ENCODE measurements around the gene TBC1D2. TPM values are rescaled to one million over a fixed set of nuclear protein-coding genes. Genes with fewer than 3 reads are reported as not detected.

The TBC1D2 gene
- total and polyA plus RNA-seq, 10 of the 15 experiments (the other 5 are each of a cell fraction or from before 2014, with no cell fraction given): 0.04 to 1.6 (median 1.1) TPM

- no peak for TF ChIP-seq ZBTB4 (CRISPR knock-in tag; IDR thresholded peaks at IDR 0.05)
- no peak for TF ChIP-seq CHD2 (IDR thresholded peaks at IDR 0.05; ENCODE audit: borderline replicate concordance, low read depth, low read length)
Observed at GRCh38 chr9:98228392-98229089, 26.9 kb downstream of the TBC1D2 start (continued).

DNA sequence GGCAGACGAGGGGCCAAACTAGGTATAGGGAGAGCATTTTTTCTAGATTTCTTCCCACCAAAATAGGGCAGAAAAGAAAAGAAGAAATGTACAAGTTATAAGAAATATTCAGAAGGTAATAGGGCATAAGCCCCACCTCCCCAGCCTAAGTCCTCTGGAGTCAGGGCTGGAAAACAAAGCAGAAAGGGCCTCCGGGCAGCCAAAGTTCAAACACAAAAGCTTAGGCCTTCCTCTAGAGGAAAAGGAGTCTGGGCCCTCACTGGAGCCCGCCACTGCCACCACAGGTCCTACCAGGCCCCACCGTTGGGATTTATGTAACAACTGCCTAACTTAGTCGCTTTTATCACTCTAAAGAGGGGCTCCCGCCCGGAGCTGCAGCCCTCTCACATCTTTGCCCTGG is 27.6 kb downstream of the TBC1D2 start:
- CTCF ChIA-PET: interaction anchor here (0.6 kb wide), 1 partner anchor 18 kb away, joined by 4 read pairs; no protein-coding TSS in a partner anchor
- Histone ChIP-seq H3K27ac (ENCODE audit: control insufficient read depth, insufficient read depth) (no peak overlapping the region), H4K20me1 (ENCODE audit: control insufficient read depth, insufficient read depth) (no peaks in the 10 kb centered on the region), H3K9ac (ENCODE audit: control insufficient read depth, insufficient read depth, low read length) (no peak overlapping the region), H2AFZ (ENCODE audit: control insufficient read depth, low read depth, low read length) (no peak overlapping the region), H3K9me3 (replicated peaks; ENCODE audit: control insufficient read depth, insufficient read depth, low read length) (no peaks in the 10 kb centered on the region), H3K4me2 (ENCODE audit: control insufficient read depth, insufficient read depth) (no peak overlapping the region), H3K4me1 (ENCODE audit: control insufficient read depth, insufficient read depth, low read length) (peaks cover 7% of the 10 kb centered on the region; the same call in 1 of the 2 replicates), H3K27me3 (replicated peaks in 1 of 2; ENCODE audit: control insufficient read depth in 2 of 2, insufficient read depth in 2 of 2, low read length in 1 of 2) (no peaks in the 10 kb centered on the region), H3K36me3 (ENCODE audit: control insufficient read depth in 2 of 2, insufficient read depth in 2 of 2, low read length in 1 of 2) (no peaks in the 10 kb centered on the region), H3K79me2 (ENCODE audit: control insufficient read depth, insufficient read depth, low read length) (no peaks in the 10 kb centered on the region), H3K4me3 (no peak overlapping the region)
- in situ Hi-C loops (cut with MboI): no loop called here
- DNase-seq (ENCODE audit: low read depth, low spot score) (no peak), ATAC-seq (no peak), FAIRE-seq (no peak)
- no peak for TF ChIP-seq CHD1 (IDR thresholded peaks at IDR 0.05; ENCODE audit: low read depth, low read length)
- no peak for TF ChIP-seq BRCA1 (IDR thresholded peaks at IDR 0.05; ENCODE audit: low read depth, low read length)
- no peak for TF ChIP-seq MTA3 (IDR thresholded peaks at IDR 0.05; ENCODE audit: borderline replicate concordance, low read length)
- no peak for TF ChIP-seq TCF12 (IDR thresholded peaks at IDR 0.05; ENCODE audit: low read depth, low read length)
- TF ChIP-seq NR2C1 (IDR thresholded peaks at IDR 0.05): no peak
- TF ChIP-seq RELA (IDR thresholded peaks at IDR 0.05; ENCODE audit: borderline replicate concordance, partially characterized antibody): no peak
- TF ChIP-seq KDM1A (IDR thresholded peaks at IDR 0.05; ENCODE audit: borderline replicate concordance): no peak
- intact Hi-C loops (cut with micrococcal nuclease; ENCODE audit: unreplicated experiment): no loop called here
- BruUV-seq (replicated peaks): no TSS peak
- SMC1A ChIA-PET (ENCODE audit: uncharacterized antibody, unreplicated experiment): interaction anchor here (0.8 kb wide), 1 partner anchor 17 kb away, joined by 3 read pairs; no protein-coding TSS in a partner anchor
- POLR2A ChIA-PET: no interaction called here
- 85% methylated on average over 7 of the region's 7 CpGs for WGBS (ENCODE audit: insufficient coverage, insufficient replicate concordance, low lambda C conversion rate, missing lambda C conversion rate)
- RAD21 ChIA-PET (ENCODE audit: unreplicated experiment): no interaction called here
